MM.1S (cell line): ENCODE data around the gene CCDC146.

ENCODE experiments used
- DNase-seq: peaks from one replicate; pipeline ENCODE4 v3.0.0-alpha.2; 2015
- H2AFZ ChIP-seq: fragments of 300-600 bp; sonication (generic); 2 replicates; pipeline ENCODE4 v1.6.0; 2016; ENCODE audit warnings: antibody characterized with exemption, low read length
- H3F3A ChIP-seq: fragments of 300-600 bp; sonication (generic); 2 replicates; pipeline ENCODE4 v1.6.1; 2016; ENCODE audit warnings: mild to moderate bottlenecking, antibody characterized with exemption, low read length, moderate library complexity, mixed read lengths; ENCODE audit not compliant: insufficient read depth
- H3K27ac ChIP-seq: fragments of 300-600 bp; sonication (generic); 2 replicates; pipeline ENCODE4 v1.5.1; 2016; ENCODE audit warnings: mild to moderate bottlenecking, low read length
- H3K27me3 ChIP-seq: fragments of 300-600 bp; sonication (generic); replicated peaks from 2 replicates; pipeline ENCODE4 v1.6.0; 2016; ENCODE audit warnings: low read length; ENCODE audit not compliant: insufficient read depth
- H3K36me3 ChIP-seq: fragments of 300-600 bp; sonication (generic); replicated peaks from 2 replicates; pipeline ENCODE4 v1.6.1; 2016; ENCODE audit warnings: mild to moderate bottlenecking, low read length, mixed read lengths; ENCODE audit not compliant: insufficient read depth
- H3K4me1 ChIP-seq: fragments of 300-600 bp; sonication (generic); 2 replicates; pipeline ENCODE4 v1.6.1; 2016; ENCODE audit warnings: low read length, mixed read lengths
- H3K4me2 ChIP-seq: fragments of 300-600 bp; sonication (generic); 2 replicates; pipeline ENCODE4 v1.6.0; 2016; ENCODE audit warnings: low read depth, low read length
- H3K4me3 ChIP-seq: fragments of 300-600 bp; sonication (generic); 2 replicates; pipeline ENCODE4 v1.5.1; 2016; ENCODE audit warnings: low read length, mixed read lengths
- H3K79me2 ChIP-seq: fragments of 300-600 bp; sonication (generic); 2 replicates; pipeline ENCODE4 v1.6.1; 2016; ENCODE audit warnings: mixed run types, low read length, mixed read lengths
- H3K9ac ChIP-seq: fragments of 300-600 bp; sonication (generic); 2 replicates; pipeline ENCODE4 v1.6.1; 2016; ENCODE audit warnings: low read length, mixed read lengths
- H3K9me2 ChIP-seq: fragments of 300-600 bp; sonication (generic); replicated peaks from 2 replicates; pipeline ENCODE4 v1.6.1; 2016; ENCODE audit warnings: mild to moderate bottlenecking, low read length, mixed read lengths; ENCODE audit not compliant: insufficient read depth
- H3K9me3 ChIP-seq: fragments of 300-600 bp; sonication (generic); replicated peaks from 2 replicates; pipeline ENCODE4 v1.6.1; 2016; ENCODE audit warnings: mild to moderate bottlenecking, low read length, mixed read lengths; ENCODE audit not compliant: insufficient read depth
- H4K20me1 ChIP-seq: fragments of 300-600 bp; sonication (generic); 2 replicates; pipeline ENCODE4 v1.6.1; 2016; ENCODE audit warnings: mild to moderate bottlenecking, low read length, moderate library complexity, mixed read lengths; ENCODE audit not compliant: insufficient read depth
- CTCF ChIP-seq: fragments of 300-600 bp; sonication (generic); IDR thresholded peaks from 2 replicates; pipeline ENCODE4 v1.5.1; 2016; ENCODE audit warnings: antibody characterized with exemption, low read length, mixed read lengths
- EZH2 ChIP-seq: fragments of 300-600 bp; sonication (generic); optimal IDR thresholded peaks from 2 replicates; pipeline ENCODE3; 2017; ENCODE audit warnings: low read depth, mild to moderate bottlenecking, antibody characterized with exemption, low read length, mixed read lengths
- EZH2phosphoT487 ChIP-seq: fragments of 300-600 bp; sonication (generic); IDR thresholded peaks from 2 replicates; pipeline ENCODE4 v1.6.1; 2018; ENCODE audit warnings: antibody characterized with exemption, low read length

The CCDC146 gene

DNA sequence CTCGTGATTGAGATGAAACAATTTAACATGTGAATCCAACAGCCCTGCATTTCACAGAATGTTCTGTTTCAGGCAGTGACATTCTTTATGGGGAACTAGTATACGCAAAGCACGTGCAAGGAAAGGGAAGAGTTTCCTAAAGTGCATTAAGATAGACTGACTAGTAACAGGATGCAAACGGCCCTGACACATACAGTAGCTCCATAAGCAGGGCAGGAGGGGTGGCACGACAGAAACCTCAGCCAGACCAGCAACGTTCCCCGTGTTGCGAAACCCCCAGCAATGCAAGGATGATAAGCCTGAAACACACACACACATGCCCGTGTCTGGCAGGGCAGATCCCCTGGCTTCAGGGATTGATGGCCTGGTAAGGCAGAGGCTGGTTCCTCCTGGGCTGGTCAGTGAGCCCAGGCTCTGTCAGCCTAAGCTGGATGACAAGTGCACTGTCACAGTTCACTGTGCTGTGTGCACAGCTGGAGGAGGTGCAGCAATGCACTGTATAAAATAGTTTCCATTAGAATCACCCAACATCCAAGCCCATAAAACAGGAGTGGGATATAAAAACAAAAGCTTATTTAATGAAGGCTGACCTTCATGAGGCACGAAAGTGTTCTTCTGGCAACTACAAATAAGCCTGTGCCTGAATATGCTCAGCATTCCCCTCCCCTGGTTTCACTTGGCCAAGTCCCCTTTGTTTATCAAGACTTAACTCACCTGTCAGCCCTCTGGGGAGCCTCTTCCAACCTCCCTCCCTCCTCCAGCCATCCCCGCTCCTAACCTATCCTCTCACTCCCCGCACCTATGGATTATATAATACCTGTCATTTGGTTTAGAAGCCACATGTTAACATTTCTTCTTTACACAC is 204.9 kb downstream of the CCDC146 start:
- Histone ChIP-seq H4K20me1 (no peaks in the 10 kb centered on the region), H3K4me1 (peaks cover 52% of the 10 kb centered on the region), H2AFZ (peak overlapping the region; percentile 69), H3K27ac (peak overlapping the region; percentile 52; the same call in 1 of the 2 replicates), H3K9me2 (no peaks in the 10 kb centered on the region), H3K27me3 (no peaks in the 10 kb centered on the region), H3K79me2 (no peaks in the 10 kb centered on the region), H3K36me3 (no peaks in the 10 kb centered on the region), H3K9ac (peak overlapping the region; percentile 26; the same call in 1 of the 2 replicates), H3K4me2 (peak overlapping the region; percentile 59; the same call in 1 of the 2 replicates), H3K4me3 (no peak overlapping the region), H3K9me3 (no peaks in the 10 kb centered on the region), H3F3A (peaks cover 18% of the 10 kb centered on the region; the same call in 1 of the 2 replicates)
- no peak for TF ChIP-seq EZH2
- TF ChIP-seq EZH2phosphoT487, result no peak
- no peak for TF ChIP-seq CTCF
- peak; percentile 49 for DNase-seq

GRCh38 chr7:77327932-77328628 is 205.7 kb downstream of the CCDC146 start:
- Histone ChIP-seq H3K4me3 (peak overlapping the region; percentile 12; the same call in 1 of the 2 replicates), H3K9ac (peak overlapping the region; percentile 26; the same call in 1 of the 2 replicates), H3K27me3 (no peaks in the 10 kb centered on the region), H3K4me1 (peaks cover 54% of the 10 kb centered on the region), H3K79me2 (no peaks in the 10 kb centered on the region), H4K20me1 (no peaks in the 10 kb centered on the region), H2AFZ (peak overlapping the region; percentile 69), H3K9me3 (no peaks in the 10 kb centered on the region), H3F3A (peaks cover 18% of the 10 kb centered on the region; the same call in 1 of the 2 replicates), H3K9me2 (no peaks in the 10 kb centered on the region), H3K27ac (peak overlapping the region; percentile 52; the same call in 1 of the 2 replicates), H3K36me3 (no peaks in the 10 kb centered on the region), H3K4me2 (peak overlapping the region; percentile 59; the same call in 1 of the 2 replicates)
- no peak for DNase-seq
- TF ChIP-seq EZH2 (no peak), CTCF (no peak)

DNA sequence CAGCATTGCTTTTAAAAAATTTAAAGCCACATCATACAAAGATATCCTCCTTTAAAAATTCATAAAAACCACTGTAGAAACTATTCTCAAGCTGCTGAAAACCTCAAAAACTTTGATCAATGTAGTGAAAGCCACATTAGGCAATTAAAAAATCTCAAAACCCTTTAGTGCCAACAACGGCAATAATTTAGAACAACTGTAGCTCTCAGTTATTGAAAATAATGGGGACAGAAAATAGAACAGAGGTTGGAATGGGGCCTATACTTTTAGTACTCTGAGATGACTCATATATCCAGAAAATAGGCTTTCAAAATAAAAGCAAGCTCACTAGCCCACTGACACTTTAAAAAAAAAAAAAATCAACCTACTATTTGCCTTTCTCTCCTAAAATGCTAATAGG is 206.3 kb downstream of the CCDC146 start:
- Histone ChIP-seq H4K20me1 (no peaks in the 10 kb centered on the region), H3K79me2 (no peaks in the 10 kb centered on the region), H2AFZ (peak overlapping the region; percentile 69), H3K9me3 (no peaks in the 10 kb centered on the region), H3K27ac (peak overlapping the region; percentile 52; the same call in 1 of the 2 replicates), H3F3A (peaks cover 18% of the 10 kb centered on the region; the same call in 1 of the 2 replicates), H3K4me1 (peaks cover 54% of the 10 kb centered on the region), H3K36me3 (no peaks in the 10 kb centered on the region), H3K9ac (peak overlapping the region; percentile 26; the same call in 1 of the 2 replicates), H3K27me3 (no peaks in the 10 kb centered on the region), H3K4me2 (peak overlapping the region; percentile 59; the same call in 1 of the 2 replicates), H3K9me2 (no peaks in the 10 kb centered on the region), H3K4me3 (no peak overlapping the region)
- no peak for DNase-seq
- no peak for TF ChIP-seq EZH2phosphoT487
- no peak for TF ChIP-seq EZH2
- no peak for TF ChIP-seq CTCF
